Activated CD4-positive, alpha-beta T cell treated with anti-CD3 and anti-CD28 coated beads, Interleukin-2, amount 10 ng/mL, durations not matched to agents 24 days and 14 days (primary cell): ENCODE results near the gene KIAA0232. TPM values are rescaled to one million over a fixed set of nuclear protein-coding genes. Genes with fewer than 3 reads are reported as not detected.
A peak's percentile ranks its signal among the peaks of the same experiment; 100 is the strongest.

ENCODE experiments used
- DNase-seq: peaks from one replicate; pipeline ENCODE4 v3.0.0; 2022
- H3K27ac Mint-ChIP-seq: one replicate; pipeline ENCODE4 v1.8.0; 2022; ENCODE audit warnings: mild to moderate bottlenecking, mixed read lengths
- H3K27me3 Mint-ChIP-seq: one replicate; pipeline ENCODE4 v1.8.0; 2022; ENCODE audit warnings: mixed read lengths
- H3K36me3 Mint-ChIP-seq: one replicate; pipeline ENCODE4 v1.8.0; 2022; ENCODE audit warnings: low read depth, mild to moderate bottlenecking, mixed read lengths
- H3K4me1 Mint-ChIP-seq: one replicate; pipeline ENCODE4 v1.8.0; 2021; ENCODE audit warnings: mixed read lengths
- H3K4me3 Mint-ChIP-seq: one replicate; pipeline ENCODE4 v1.8.0; 2022; ENCODE audit warnings: mild to moderate bottlenecking, moderate library complexity, mixed read lengths
- H3K9me3 Mint-ChIP-seq: one replicate; pipeline ENCODE4 v1.8.0; 2021; ENCODE audit warnings: mixed read lengths
- intact Hi-C: fragments of 100-400 bp; cut with micrococcal nuclease; formaldehyde crosslinking; loops from one replicate; pipeline ENCODE4 v1.15.1; 2023
- total RNA-seq: library from RNA; stranded (reverse); gene quantifications from 2 replicates; pipeline ENCODE4 v1.2.3, GENCODE V29; 2022

Gene KIAA0232
- total RNA-seq, 1 donor from 2014 or later, result 16.7 TPM

DNA sequence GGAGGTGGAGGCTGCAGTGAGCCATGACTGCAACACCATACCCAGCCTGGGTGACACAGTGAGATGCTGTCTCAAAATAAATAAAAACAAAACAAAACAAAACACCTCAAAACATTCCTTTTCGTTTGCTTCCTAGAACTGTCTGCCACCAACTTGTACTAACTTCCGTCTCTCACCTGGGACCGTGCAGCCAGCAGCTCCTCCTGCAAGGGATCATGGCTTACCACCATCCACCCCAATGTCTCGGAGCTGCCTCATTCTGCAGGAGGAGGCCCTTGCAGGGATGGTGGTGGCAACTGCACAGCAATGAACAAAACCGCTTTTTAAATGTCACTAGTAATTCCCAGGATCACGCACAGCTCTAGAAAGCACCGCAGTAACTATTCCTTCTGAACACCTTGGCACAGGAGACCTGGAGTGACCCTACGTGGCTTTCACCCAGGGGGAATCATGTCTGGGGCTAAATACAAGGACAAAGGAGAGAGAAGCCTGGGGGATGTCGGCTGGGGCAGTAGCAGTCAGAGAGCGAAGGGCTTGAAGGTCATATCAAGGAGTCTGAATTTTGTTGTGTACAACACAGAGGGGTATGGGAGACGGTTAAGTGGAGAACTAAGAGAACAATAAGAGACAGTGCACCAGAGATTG lies 17.4 kb upstream of the KIAA0232 start:
- Mint-ChIP-seq H3K4me3 (no peak overlapping the region), H3K9me3 (no peaks in the 10 kb centered on the region), H3K4me1 (peaks cover 13% of the 10 kb centered on the region), H3K27me3 (peaks cover 15% of the 10 kb centered on the region), H3K27ac (no peak overlapping the region), H3K36me3 (no peaks in the 10 kb centered on the region)
- DNase-seq, result no peak
- intact Hi-C loops, result no loop called here

- Mint-ChIP-seq H3K9me3 (no peaks in the 10 kb centered on the region), H3K27ac (no peak overlapping the region), H3K4me3 (no peak overlapping the region), H3K27me3 (peaks cover 15% of the 10 kb centered on the region), H3K4me1 (peaks cover 13% of the 10 kb centered on the region), H3K36me3 (no peaks in the 10 kb centered on the region)
- intact Hi-C loops, result no loop called here
- DNase-seq, result no peak
Measured at GRCh38 chr4:6765703-6766102, 16.8 kb upstream of the KIAA0232 start.

GRCh38 chr4:6767386-6767747 lies 15.2 kb upstream of the KIAA0232 start:
- H3K27ac Mint-ChIP-seq, result no peak overlapping the region
- no peak overlapping the region for H3K4me3 Mint-ChIP-seq
- H3K36me3 Mint-ChIP-seq, result no peaks in the 10 kb centered on the region
- no peak for DNase-seq
- peaks cover 12% of the 10 kb centered on the region for H3K27me3 Mint-ChIP-seq
- intact Hi-C loops, result no loop called here
- peaks cover 13% of the 10 kb centered on the region for H3K4me1 Mint-ChIP-seq
- H3K9me3 Mint-ChIP-seq, result no peaks in the 10 kb centered on the region

- no peak for DNase-seq
- Mint-ChIP-seq H3K4me3 (no peak overlapping the region), H3K9me3 (no peaks in the 10 kb centered on the region), H3K36me3 (no peaks in the 10 kb centered on the region), H3K4me1 (peaks cover 13% of the 10 kb centered on the region), H3K27me3 (peaks cover 12% of the 10 kb centered on the region), H3K27ac (no peak overlapping the region)
- intact Hi-C loops, result no loop called here
Measured at GRCh38 chr4:6767748-6768538, 14.6 kb upstream of the KIAA0232 start.

- peaks cover 12% of the 10 kb centered on the region for H3K27me3 Mint-ChIP-seq
- intact Hi-C loops, result no loop called here
- H3K27ac Mint-ChIP-seq, result no peak overlapping the region
- DNase-seq, result no peak
- H3K36me3 Mint-ChIP-seq, result no peaks in the 10 kb centered on the region
- peaks cover 13% of the 10 kb centered on the region for H3K4me1 Mint-ChIP-seq
- no peaks in the 10 kb centered on the region for H3K9me3 Mint-ChIP-seq
- H3K4me3 Mint-ChIP-seq, result no peak overlapping the region
Measured at GRCh38 chr4:6768539-6768905, 14.0 kb upstream of the KIAA0232 start.

- H3K4me1 Mint-ChIP-seq, result peaks cover 18% of the 10 kb centered on the region
- H3K27me3 Mint-ChIP-seq, result peaks cover 13% of the 10 kb centered on the region
- intact Hi-C loops, result no loop called here
- H3K4me3 Mint-ChIP-seq, result peak overlapping the region; percentile 10
- H3K9me3 Mint-ChIP-seq, result no peaks in the 10 kb centered on the region
- H3K36me3 Mint-ChIP-seq, result no peaks in the 10 kb centered on the region
- peak; percentile 72 for DNase-seq
- no peak overlapping the region for H3K27ac Mint-ChIP-seq
Measured at GRCh38 chr4:6769233-6769988, 13.1 kb upstream of the KIAA0232 start.

- Mint-ChIP-seq H3K27me3 (peaks cover 15% of the 10 kb centered on the region), H3K4me1 (peaks cover 18% of the 10 kb centered on the region), H3K4me3 (no peak overlapping the region), H3K36me3 (no peaks in the 10 kb centered on the region), H3K27ac (no peak overlapping the region), H3K9me3 (no peaks in the 10 kb centered on the region)
- no peak for DNase-seq
- intact Hi-C loops, result no loop called here
Measured at GRCh38 chr4:6769989-6770420, 12.5 kb upstream of the KIAA0232 start.

GRCh38 chr4:6770581-6771228 lies 11.8 kb upstream of the KIAA0232 start:
- no peak overlapping the region for H3K27ac Mint-ChIP-seq
- H3K27me3 Mint-ChIP-seq, result peaks cover 11% of the 10 kb centered on the region
- no peaks in the 10 kb centered on the region for H3K9me3 Mint-ChIP-seq
- H3K4me3 Mint-ChIP-seq, result no peak overlapping the region
- intact Hi-C loops, result no loop called here
- no peak for DNase-seq
- H3K36me3 Mint-ChIP-seq, result no peaks in the 10 kb centered on the region
- peaks cover 18% of the 10 kb centered on the region for H3K4me1 Mint-ChIP-seq

DNA sequence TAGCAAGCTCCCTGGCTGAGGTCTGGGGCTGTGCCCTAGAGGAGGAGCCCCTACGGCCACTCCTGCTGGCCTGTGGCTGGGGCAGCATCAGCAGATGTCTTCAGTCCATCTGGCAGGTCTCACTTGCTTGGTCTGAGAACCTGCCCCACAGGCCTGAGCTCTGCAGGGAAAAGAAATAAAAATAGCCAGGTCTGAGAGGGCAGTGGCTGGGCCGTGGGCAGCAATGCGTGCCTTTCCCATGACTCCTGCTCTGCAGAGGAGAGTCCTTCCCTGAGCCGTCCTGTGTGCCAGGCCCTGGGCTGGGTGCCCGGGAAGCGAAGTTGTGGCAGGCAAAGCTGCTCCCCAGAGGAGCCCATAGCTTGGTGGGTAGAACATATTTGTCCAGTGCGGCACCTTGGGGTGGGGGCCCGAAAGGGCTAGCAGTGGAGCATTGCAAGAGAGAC lies 11.3 kb upstream of the KIAA0232 start:
- no peak overlapping the region for H3K4me3 Mint-ChIP-seq
- intact Hi-C loops, result no loop called here
- no peak overlapping the region for H3K27ac Mint-ChIP-seq
- H3K36me3 Mint-ChIP-seq, result no peaks in the 10 kb centered on the region
- DNase-seq, result no peak
- H3K4me1 Mint-ChIP-seq, result peaks cover 18% of the 10 kb centered on the region
- H3K9me3 Mint-ChIP-seq, result no peaks in the 10 kb centered on the region
- peaks cover 8% of the 10 kb centered on the region for H3K27me3 Mint-ChIP-seq

DNA sequence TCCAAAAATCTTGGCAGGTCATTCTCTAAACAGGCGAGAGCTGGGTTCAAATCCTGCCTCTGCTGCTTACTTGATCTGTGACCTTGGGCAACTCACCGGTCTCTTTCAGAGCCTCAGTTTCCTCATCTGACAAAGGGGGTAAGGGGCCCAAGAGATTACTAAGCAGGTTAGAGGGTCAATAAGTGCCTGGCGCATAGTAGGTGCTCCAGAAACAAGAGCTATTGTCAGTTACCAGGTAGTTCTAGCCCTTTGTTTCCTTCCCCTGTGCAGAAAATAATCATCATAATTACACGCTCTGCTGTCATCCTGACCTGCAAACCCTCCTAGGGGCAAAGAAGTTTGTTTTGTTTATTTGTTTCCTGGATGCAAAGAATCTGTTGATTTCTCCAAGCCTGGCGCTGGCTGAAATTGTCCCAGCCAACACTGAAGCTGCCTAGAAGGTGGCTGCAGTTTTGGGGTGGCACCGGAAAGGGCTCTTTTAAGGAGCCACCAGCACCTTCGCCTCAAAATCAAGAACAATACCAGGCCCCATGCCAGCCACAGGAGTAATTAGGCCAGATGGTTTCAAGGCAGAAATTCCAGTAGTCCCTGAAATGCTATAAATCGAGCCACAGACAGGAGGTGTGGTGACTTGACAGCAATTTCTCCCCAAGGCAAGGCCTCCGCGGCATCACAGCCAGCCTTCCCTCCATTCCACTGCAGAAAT lies 10.2 kb upstream of the KIAA0232 start:
- Mint-ChIP-seq H3K27me3 (peaks cover 7% of the 10 kb centered on the region), H3K9me3 (no peaks in the 10 kb centered on the region), H3K27ac (no peak overlapping the region), H3K4me3 (no peak overlapping the region), H3K4me1 (peaks cover 21% of the 10 kb centered on the region), H3K36me3 (no peaks in the 10 kb centered on the region)
- intact Hi-C loops, result no loop called here
- DNase-seq, result no peak

DNA sequence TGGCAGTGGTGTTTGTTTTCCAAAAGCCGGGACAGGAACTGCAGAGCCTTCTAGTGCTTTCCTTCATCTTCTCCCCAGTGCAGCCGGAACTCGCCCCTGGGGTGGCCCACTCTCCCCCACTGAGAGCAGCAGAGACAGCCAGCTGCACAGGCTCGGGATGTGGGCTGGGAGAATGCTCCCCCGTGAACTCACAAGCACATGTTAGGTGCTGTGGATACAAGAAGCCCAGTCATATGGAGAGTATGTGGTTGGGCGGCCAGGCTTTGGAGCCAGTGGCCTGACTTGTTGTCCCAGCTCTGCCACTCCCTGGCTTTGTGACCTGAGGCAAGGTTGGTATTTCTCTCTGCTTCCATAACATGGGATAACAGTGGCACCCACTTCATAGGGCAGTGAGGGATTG lies 9.4 kb upstream of the KIAA0232 start:
- peaks cover 7% of the 10 kb centered on the region for H3K27me3 Mint-ChIP-seq
- H3K36me3 Mint-ChIP-seq, result no peaks in the 10 kb centered on the region
- peaks cover 28% of the 10 kb centered on the region for H3K4me1 Mint-ChIP-seq
- intact Hi-C loops, result no loop called here
- H3K27ac Mint-ChIP-seq, result no peak overlapping the region
- H3K4me3 Mint-ChIP-seq, result no peak overlapping the region
- DNase-seq, result no peak
- H3K9me3 Mint-ChIP-seq, result no peaks in the 10 kb centered on the region

GRCh38 chr4:6773616-6774540 lies 8.6 kb upstream of the KIAA0232 start:
- H3K4me3 Mint-ChIP-seq, result no peak overlapping the region
- no peak for DNase-seq

More at GRCh38 chr4:6773616-6774540, 8.6 kb upstream of the KIAA0232 start:
- no peaks in the 10 kb centered on the region for H3K9me3 Mint-ChIP-seq
- H3K36me3 Mint-ChIP-seq, result no peaks in the 10 kb centered on the region
- no peak overlapping the region for H3K27ac Mint-ChIP-seq
- peaks cover 27% of the 10 kb centered on the region for H3K4me1 Mint-ChIP-seq
- H3K27me3 Mint-ChIP-seq, result peaks cover 7% of the 10 kb centered on the region
- intact Hi-C loops, result no loop called here
